Measurements from ENCODE around the gene PRSS1.
"Not testable (repeated sequence)": the region's sequence is repeated elsewhere in the genome, so short reads cannot be mapped to it uniquely, and the experiment has no call there.

PRSS1 gene

GRCh38 chr7:142772673-142773072 is 23.4 kb downstream of the PRSS1 start:
- no peak for DNase-seq (ENCODE audit: extremely low read depth in 1 of 2, low read depth in 1 of 2)

- no peak for DNase-seq (ENCODE audit: extremely low read depth in 1 of 2, low read depth in 1 of 2)
Observed at GRCh38 chr7:142773230-142773629, 24.0 kb downstream of the PRSS1 start.

- no peak for DNase-seq (ENCODE audit: extremely low read depth in 1 of 2, low read depth in 1 of 2)
Observed at GRCh38 chr7:142773937-142774744, 24.9 kb downstream of the PRSS1 start.

DNA sequence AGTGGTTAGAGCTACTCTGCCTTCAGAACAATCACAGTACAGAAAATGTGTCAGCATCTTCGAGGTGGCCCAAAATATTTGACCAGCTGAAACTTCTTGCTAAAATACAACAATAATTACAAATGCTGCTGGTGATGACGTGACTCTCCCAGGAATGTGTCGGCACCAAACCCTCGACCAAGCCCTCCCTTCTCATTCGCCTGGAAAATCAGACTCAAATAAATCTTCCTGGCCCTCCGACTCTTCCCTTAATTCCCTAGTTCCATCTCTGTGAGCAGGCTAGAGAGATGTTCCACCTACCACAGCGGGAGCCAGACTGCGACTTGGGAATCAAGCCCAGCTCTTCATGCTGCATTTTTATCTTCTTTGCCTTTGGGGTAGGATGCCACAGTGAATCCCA is 25.6 kb downstream of the PRSS1 start:
- no peak for DNase-seq (ENCODE audit: extremely low read depth in 1 of 2, low read depth in 1 of 2)

DNA sequence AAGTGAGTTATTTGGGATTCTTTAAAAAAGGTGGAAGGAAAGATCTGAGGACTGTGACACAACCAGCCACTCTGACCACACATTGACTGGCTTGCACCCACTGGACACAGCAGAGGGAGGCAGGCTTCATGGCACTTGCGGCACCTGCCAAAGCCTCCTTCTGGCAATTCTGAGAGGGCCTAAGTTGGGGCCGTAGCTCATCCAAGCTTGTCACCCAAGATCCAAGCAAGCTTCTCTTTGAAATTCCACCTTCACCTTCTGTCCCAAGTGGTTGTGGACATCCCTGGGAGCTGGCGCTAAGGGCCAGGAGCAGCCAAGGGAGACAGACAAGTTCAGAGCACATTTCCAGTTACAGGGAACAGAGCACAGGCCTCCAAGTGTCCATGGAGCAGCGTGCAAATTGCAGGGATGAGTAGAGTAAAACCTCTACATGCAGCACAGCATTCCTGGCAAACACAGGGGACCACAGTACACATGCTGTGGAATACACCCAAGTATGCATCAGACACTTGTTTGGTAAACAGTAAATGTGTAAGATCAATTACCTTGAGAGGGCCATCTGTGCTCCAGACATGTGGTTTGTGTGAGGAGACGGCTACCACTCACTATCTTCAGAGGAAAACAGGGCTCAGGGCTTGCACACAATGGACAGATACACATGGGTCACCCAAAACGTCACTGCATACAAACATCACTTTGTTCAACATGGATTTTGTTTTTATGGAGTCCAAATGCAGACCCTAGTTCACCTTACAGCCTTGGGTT is 26.3 kb downstream of the PRSS1 start:
- not testable (repeated sequence) for DNase-seq (ENCODE audit: extremely low read depth in 1 of 2, low read depth in 1 of 2)

GRCh38 chr7:142776206-142776844 is 27.1 kb downstream of the PRSS1 start:
- DNase-seq (ENCODE audit: extremely low read depth in 1 of 2, low read depth in 1 of 2) = no peak

DNA sequence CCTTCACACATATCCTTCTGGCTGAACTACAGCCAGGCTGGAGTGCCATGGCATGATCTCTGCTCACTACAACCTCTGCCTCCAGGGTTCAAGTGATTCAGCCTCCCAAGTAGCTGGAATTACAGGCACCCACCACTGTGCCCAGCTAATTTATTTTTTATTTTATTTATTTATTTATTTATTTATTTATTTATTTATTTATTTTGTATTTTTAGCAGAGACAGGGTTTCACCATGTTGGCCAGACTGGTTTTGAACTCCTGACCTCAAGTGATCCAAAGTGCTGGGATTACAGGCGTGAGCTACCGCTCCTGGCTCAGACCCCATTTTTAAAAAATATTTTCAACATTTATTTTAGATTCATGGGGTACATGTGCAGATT is 27.6 kb downstream of the PRSS1 start:
- DNase-seq (ENCODE audit: extremely low read depth in 1 of 2, low read depth in 1 of 2) = not testable (repeated sequence)

DNA sequence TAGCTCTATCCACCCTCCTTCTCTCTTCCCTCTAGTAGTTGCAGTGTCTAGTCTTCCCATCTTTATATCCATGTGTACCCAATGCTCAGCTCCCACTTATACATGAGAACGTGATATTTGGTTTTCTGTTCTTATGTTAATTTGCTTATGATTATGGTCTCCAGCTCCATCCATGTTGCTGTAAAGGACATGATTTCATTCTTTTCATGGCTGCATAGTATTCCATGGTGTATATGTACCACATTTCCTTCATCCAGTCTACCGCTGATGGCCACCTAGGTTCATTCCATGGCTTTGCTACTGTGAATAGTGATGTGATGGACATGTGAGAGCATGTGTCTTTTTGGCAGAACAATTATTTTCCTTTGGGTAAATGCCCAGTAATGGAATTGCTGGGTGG is 28.0 kb downstream of the PRSS1 start:
- no peak for DNase-seq (ENCODE audit: extremely low read depth in 1 of 2, low read depth in 1 of 2)

- peak in 1 of 2 donors; percentile 63 for DNase-seq (ENCODE audit: extremely low read depth in 1 of 2, low read depth in 1 of 2)
Observed at GRCh38 chr7:142782922-142783900, 33.9 kb downstream of the PRSS1 start.

GRCh38 chr7:142784096-142784495 is 34.8 kb downstream of the PRSS1 start:
- DNase-seq (ENCODE audit: extremely low read depth in 1 of 2, low read depth in 1 of 2) = no peak

DNA sequence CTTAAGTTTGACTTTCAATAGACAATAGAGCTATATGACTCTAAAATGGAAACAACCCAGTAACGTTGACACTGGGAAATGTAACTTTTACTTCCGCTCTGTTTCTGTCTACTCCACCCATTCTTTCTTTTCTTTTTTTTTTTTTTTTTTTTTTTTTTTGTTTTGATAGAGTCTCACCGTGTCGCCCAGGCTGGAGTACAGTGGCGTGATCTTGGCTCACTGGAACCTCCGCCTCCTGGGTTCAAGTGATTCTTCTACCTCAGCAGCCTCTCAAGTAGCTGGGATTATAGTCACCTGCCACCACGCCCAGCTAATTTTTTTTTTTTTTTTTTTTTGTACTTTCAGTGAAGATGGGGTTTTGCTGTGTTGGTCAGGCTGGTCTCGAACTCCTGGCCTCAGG is 35.4 kb downstream of the PRSS1 start:
- no peak for DNase-seq (ENCODE audit: extremely low read depth in 1 of 2, low read depth in 1 of 2)

- peak in 1 of 2 donors; percentile 74 for DNase-seq (ENCODE audit: extremely low read depth in 1 of 2, low read depth in 1 of 2)
Observed at GRCh38 chr7:142785841-142786250, 36.6 kb downstream of the PRSS1 start.

DNA sequence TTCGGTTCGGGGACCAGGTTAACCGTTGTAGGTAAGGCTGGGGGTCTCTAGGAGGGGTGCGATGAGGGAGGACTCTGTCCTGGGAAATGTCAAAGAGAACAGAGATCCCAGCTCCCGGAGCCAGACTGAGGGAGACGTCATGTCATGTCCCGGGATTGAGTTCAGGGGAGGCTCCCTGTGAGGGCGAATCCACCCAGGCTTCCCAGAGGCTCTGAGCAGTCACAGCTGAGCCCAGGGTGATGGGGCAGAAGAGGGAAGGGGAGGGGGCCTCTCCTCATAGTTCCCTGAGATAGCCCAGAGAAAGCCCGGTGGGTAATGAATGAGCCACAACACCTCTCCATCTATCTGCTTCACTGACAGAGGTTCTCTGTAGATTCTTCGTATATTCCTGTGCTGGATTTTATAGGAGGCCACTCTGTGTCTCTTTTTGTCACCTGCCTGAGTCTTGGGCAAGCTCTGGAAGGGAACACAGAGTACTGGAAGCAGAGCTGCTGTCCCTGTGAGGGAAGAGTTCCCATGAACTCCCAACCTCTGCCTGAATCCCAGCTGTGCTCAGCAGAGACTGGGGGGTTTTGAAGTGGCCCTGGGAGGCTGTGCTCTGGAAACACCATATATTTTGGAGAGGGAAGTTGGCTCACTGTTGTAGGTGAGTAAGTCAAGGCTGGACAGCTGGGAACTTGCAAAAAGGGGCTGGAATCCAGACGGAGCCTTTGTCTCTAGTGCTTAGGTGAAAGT is 37.9 kb downstream of the PRSS1 start:
- no peak for DNase-seq (ENCODE audit: extremely low read depth in 1 of 2, low read depth in 1 of 2)

GRCh38 chr7:142787783-142788182 is 38.5 kb downstream of the PRSS1 start:
- no peak for DNase-seq (ENCODE audit: extremely low read depth in 1 of 2, low read depth in 1 of 2)

DNA sequence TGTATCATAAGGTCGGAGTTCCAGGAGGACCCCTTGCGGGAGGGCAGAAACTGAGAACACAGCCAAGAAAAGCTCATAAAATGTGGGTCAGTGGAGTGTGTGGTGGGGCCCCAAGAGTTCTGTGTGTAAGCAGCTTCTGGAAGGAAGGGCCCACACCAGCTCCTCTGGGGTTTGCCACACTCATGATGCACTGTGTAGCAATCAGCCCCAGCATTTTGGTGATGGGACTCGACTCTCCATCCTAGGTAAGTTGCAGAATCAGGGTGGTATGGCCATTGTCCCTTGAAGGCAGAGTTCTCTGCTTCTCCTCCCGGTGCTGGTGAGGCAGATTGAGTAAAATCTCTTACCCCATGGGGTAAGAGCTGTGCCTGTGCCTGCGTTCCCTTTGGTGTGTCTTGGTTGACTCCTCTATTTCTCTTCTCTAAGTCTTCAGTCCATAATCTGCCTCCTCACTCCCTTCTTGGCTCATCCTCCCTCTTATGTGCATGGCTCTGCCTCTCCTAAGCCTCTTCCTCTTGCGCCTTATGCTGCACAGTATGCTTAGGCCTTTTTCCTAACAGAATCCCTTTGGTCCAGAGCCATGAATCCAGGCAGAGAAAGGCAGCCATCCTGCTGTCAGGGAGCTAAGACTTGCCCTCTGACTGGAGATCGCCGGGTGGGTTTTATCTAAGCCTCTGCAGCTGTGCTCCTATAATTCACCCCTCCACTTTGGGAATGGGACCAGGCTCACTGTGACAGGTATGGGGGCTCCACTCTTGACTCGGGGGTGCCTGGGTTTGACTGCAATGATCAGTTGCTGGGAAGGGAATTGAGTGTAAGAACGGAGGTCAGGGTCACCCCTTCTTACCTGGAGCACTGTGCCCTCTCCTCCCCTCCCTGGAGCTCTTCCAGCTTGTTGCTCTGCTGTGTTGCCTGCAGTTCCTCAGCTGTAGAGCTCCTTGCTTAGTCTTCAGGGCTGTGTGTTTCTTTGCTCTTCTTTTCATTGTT is 39.3 kb downstream of the PRSS1 start:
- no peak for DNase-seq (ENCODE audit: extremely low read depth in 1 of 2, low read depth in 1 of 2)

GRCh38 chr7:142789441-142789840 is 40.2 kb downstream of the PRSS1 start:
- no peak for DNase-seq (ENCODE audit: extremely low read depth in 1 of 2, low read depth in 1 of 2)

DNA sequence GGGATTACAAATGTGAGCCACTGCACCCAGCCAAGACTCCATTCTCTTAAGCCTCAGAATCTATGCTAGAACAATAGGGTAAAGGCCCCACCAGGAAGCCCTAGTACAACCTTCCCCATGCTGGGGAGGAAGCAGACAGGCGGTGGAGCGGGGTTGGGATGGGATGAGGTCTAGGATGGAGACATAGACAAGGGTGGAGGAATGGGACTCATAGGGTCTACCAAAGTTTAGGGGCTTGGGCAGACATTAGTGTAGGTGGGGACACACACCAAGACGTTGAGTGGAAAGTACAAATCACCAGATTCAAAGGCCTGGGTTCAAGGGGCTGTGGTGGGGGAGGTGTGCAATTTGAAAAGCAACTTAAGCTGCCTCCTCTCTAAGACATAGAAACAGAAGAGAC is 40.8 kb downstream of the PRSS1 start:
- DNase-seq (ENCODE audit: extremely low read depth in 1 of 2, low read depth in 1 of 2) = no peak

GRCh38 chr7:142790555-142790954 is 41.3 kb downstream of the PRSS1 start:
- no peak for DNase-seq (ENCODE audit: extremely low read depth in 1 of 2, low read depth in 1 of 2)

- no peak for DNase-seq (ENCODE audit: extremely low read depth in 1 of 2, low read depth in 1 of 2)
Observed at GRCh38 chr7:142791502-142791901, 42.2 kb downstream of the PRSS1 start.

All from stimulated activated CD8-positive, alpha-beta memory T cell treated with anti-CD3 and anti-CD28 coated beads, Interleukin-7, amount 100 ng/mL, for 48 hours (primary cell).